ENCODE results near the gene LILRB5. TPM values are rescaled to one million over a fixed set of nuclear protein-coding genes. Genes with fewer than 3 reads are reported as not detected.
"Not testable (repeated sequence)": the region's sequence is repeated elsewhere in the genome, so short reads cannot be mapped to it uniquely, and the experiment has no call there.

The LILRB5 gene
- total RNA-seq, 1 donor from 2014 or later = 0.38 TPM

DNA sequence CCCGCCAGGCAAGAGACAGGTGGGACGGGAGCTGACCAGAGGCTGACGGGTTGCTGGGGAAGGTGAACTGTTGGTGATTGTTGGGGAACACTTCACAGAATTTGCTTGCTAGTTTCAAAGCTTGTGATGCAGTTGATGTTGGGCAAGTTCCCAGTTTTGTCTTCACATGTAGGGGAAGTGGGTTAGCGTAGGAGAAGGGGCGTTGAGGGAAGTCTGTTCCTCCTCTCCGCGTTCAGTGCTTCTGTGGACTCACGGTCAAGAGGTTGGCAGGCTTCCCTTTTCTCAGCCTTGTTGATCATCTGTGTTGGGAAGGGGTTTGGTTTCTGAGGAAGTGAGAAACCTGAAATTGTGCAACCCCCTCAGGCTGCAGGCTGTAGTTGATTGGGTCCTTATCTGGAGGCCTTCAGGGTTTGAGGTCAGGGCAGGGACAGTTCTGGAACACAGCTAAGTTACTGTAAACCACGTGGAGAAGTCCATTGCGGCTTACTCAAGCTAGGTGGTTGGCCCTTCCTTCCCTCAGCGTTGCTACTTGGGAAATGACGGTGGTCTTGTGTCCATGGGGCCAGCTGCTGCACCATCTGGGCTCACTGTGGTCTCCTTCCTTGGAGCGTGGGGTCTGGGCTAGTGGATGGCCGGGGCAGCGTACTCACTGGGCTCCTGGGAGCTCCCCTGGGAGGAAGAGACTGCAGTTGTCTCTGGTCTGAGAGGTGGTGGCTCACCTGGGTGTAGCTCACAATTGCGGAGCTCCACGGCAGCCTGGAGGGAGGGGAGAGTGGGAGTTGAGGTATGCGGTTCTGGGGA is 48.9 kb downstream of the LILRB5 start:
- Mint-ChIP-seq H3K27ac (peak overlapping the region; percentile 46), H3K4me3 (peak overlapping the region; percentile 32), H3K36me3 (ENCODE audit: low read depth) (peaks cover 75% of the 10 kb centered on the region), H3K4me1 (peaks cover 78% of the 10 kb centered on the region), H3K9me3 (no peaks in the 10 kb centered on the region), H3K27me3 (no peaks in the 10 kb centered on the region)
- TF ChIP-seq, protein P1, sequence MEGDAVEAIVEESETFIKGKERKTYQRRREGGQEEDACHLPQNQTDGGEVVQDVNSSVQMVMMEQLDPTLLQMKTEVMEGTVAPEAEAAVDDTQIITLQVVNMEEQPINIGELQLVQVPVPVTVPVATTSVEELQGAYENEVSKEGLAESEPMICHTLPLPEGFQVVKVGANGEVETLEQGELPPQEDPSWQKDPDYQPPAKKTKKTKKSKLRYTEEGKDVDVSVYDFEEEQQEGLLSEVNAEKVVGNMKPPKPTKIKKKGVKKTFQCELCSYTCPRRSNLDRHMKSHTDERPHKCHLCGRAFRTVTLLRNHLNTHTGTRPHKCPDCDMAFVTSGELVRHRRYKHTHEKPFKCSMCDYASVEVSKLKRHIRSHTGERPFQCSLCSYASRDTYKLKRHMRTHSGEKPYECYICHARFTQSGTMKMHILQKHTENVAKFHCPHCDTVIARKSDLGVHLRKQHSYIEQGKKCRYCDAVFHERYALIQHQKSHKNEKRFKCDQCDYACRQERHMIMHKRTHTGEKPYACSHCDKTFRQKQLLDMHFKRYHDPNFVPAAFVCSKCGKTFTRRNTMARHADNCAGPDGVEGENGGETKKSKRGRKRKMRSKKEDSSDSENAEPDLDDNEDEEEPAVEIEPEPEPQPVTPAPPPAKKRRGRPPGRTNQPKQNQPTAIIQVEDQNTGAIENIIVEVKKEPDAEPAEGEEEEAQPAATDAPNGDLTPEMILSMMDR (IDR thresholded peaks at IDR 0.05) = no peak
- DNase-seq = no peak
- CTCF ChIA-PET = interaction anchor here (0.7 to 1.1 kb wide), 2 partner anchors 19 to 24 kb away, joined by 3 read pairs; partner anchors contain the start of gene MBOAT7
- intact Hi-C loops (cut with micrococcal nuclease) = no loop called here
- POLR2A ChIA-PET = interaction anchor here (0.6 to 5.2 kb wide), 7 partner anchors 7 to 454 kb away, joined by 3 to 69 read pairs (median 5); partner anchors contain the start of genes MBOAT7, RPS9 and TSEN34
- ATAC-seq (ENCODE audit: low read depth) = peak; percentile 47

DNA sequence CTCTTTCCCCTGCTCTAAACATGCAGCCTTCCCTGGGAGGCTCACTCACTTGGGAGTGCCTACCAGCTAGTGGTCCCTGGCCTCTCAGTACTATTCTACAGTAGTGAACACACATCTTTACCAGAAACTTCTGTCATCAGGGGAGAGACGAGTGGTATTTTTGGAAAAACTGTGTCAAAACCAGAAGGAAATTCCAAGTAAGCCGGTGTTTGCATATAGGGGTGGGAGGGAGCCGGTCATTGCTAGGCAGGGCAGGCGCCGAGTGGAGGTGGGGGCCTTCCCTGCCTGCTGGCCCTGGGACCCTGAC is 49.4 kb downstream of the LILRB5 start:
- H3K27ac Mint-ChIP-seq = peak overlapping the region; percentile 46
- no peaks in the 10 kb centered on the region for H3K27me3 Mint-ChIP-seq
- intact Hi-C loops (cut with micrococcal nuclease) = no loop called here
- DNase-seq = no peak
- TF ChIP-seq, protein P1 (IDR thresholded peaks at IDR 0.05) = no peak
- no peak for ATAC-seq (ENCODE audit: low read depth)
- ChIA-PET POLR2A (interaction anchor here (0.6 to 5.2 kb wide), 6 partner anchors 9 to 455 kb away, joined by 3 to 69 read pairs (median 4); partner anchors contain the start of genes MBOAT7 and TSEN34), CTCF (interaction anchor here (1.1 kb wide), 1 partner anchor 24 kb away, joined by 3 read pairs; no protein-coding TSS in a partner anchor)
- H3K4me3 Mint-ChIP-seq = peak overlapping the region; percentile 36
- peaks cover 80% of the 10 kb centered on the region for H3K36me3 Mint-ChIP-seq (ENCODE audit: low read depth)
- no peaks in the 10 kb centered on the region for H3K9me3 Mint-ChIP-seq
- H3K4me1 Mint-ChIP-seq = peaks cover 83% of the 10 kb centered on the region

DNA sequence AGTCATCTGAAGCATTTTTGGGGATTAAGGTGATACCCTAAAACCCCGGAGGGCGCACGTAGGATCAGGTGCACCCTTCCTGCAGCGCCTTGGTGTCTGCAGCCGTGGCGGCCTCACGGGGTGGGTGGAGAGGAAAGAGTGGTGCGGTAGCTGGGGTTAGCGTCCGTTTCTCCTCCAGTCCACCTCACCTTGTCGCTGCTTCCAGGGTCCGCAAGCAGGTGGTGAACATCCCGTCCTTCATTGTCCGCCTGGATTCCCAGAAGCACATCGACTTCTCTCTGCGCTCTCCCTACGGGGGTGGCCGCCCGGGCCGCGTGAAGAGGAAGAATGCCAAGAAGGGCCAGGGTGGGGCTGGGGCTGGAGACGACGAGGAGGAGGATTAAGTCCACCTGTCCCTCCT is 49.9 kb downstream of the LILRB5 start:
- ATAC-seq (ENCODE audit: low read depth); intact Hi-C loops (cut with micrococcal nuclease); H3K9me3 Mint-ChIP-seq; H3K27ac Mint-ChIP-seq; H3K27me3 Mint-ChIP-seq; DNase-seq; CTCF ChIA-PET: not testable (repeated sequence)
- Mint-ChIP-seq H3K36me3 (ENCODE audit: low read depth) (peaks cover 85% of the 10 kb centered on the region), H3K4me1 (peaks cover 88% of the 10 kb centered on the region), H3K4me3 (peak overlapping the region; percentile 36)
- POLR2A ChIA-PET = interaction anchor here (0.7 to 5.2 kb wide), 6 partner anchors 8 to 34 kb away, joined by 3 to 69 read pairs (median 4); partner anchors contain the start of genes MBOAT7, TMC4 and TSEN34

DNA sequence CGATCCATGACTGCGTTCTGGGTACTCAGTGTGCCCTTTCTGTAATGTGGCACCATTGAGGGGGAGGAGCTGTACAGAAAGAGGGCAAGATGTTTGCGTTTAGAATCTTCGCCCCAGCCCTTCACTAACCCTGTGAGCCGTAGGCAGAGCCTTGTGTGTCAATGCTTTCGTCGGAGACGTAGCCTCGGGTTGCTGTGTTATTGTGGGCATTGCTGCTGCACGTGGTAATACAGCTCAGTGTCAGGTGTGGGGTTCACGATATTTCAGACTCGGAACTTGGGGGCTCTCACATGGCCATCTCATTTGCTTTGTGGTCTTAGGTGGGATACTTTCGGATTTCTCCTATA is 50.3 kb downstream of the LILRB5 start:
- intact Hi-C loops (cut with micrococcal nuclease) = no loop called here
- peaks cover 87% of the 10 kb centered on the region for H3K36me3 Mint-ChIP-seq (ENCODE audit: low read depth)
- H3K27ac Mint-ChIP-seq = no peak overlapping the region
- H3K9me3 Mint-ChIP-seq = no peaks in the 10 kb centered on the region
- CTCF ChIA-PET = no interaction called here
- peaks cover 91% of the 10 kb centered on the region for H3K4me1 Mint-ChIP-seq
- no peaks in the 10 kb centered on the region for H3K27me3 Mint-ChIP-seq
- no peak overlapping the region for H3K4me3 Mint-ChIP-seq
- DNase-seq (no peak), ATAC-seq (ENCODE audit: low read depth) (no peak)
- TF ChIP-seq, protein P1 (IDR thresholded peaks at IDR 0.05) = no peak
- POLR2A ChIA-PET = interaction anchor here (0.7 to 5.2 kb wide), 4 partner anchors 17 to 112 kb away, joined by 3 to 69 read pairs (median 4); partner anchors contain the start of genes MBOAT7, TMC4 and TSEN34

DNA sequence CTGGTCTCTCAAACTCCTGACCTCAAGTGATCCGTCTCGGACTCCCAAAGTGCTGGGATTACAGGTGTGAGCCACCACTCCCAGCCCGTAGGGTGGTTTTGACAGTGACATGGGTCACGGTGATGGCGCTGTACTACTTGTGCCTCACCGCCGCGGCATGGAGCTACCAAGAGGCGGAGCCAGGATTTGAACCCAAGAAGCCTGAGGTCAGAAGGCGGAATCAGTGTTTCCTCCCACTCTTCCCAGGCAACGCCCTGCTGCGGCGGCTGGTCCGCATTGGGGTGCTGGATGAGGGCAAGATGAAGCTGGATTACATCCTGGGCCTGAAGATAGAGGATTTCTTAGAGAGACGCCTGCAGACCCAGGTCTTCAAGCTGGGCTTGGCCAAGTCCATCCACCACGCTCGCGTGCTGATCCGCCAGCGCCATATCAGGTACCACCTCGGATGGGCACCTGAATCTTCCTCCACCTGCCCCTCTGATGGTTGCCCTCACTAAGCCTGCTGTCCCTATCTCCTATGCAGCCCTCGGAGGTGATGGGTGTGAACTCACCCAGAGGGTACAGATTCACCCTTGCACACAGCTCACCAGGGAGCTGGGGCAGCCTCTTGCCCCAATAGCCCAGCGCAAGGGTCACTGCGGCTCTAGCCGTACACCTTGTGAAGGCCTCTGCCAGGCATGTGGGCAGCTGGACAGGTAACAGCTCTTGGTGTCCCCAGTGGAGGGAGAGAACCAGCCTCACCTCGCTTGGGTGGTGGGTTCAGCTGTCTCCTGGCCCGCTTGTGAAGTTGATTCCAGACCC is 50.8 kb downstream of the LILRB5 start:
- Mint-ChIP-seq H3K27me3 (no peaks in the 10 kb centered on the region), H3K27ac (no peak overlapping the region), H3K4me3 (no peak overlapping the region), H3K9me3 (no peaks in the 10 kb centered on the region), H3K4me1 (peaks cover 95% of the 10 kb centered on the region), H3K36me3 (ENCODE audit: low read depth) (peaks cover 89% of the 10 kb centered on the region)
- ATAC-seq (ENCODE audit: low read depth) (no peak), DNase-seq (no peak)
- CTCF ChIA-PET = no interaction called here
- intact Hi-C loops (cut with micrococcal nuclease) = no loop called here
- POLR2A ChIA-PET = interaction anchor here (0.7 to 5.2 kb wide), 5 partner anchors 16 to 421 kb away, joined by 3 to 69 read pairs (median 3); partner anchors contain the start of genes MBOAT7, TMC4 and TSEN34
- TF ChIP-seq, protein P1 (IDR thresholded peaks at IDR 0.05) = no peak
